ENCODE data around the gene UQCC5. TPM values are rescaled to one million over a fixed set of nuclear protein-coding genes. Genes with fewer than 3 reads are reported as not detected.

Gene UQCC5
- polyA plus RNA-seq, 1 of the 3 experiments (the other 2 are of a cell fraction) = 124 TPM

DNA sequence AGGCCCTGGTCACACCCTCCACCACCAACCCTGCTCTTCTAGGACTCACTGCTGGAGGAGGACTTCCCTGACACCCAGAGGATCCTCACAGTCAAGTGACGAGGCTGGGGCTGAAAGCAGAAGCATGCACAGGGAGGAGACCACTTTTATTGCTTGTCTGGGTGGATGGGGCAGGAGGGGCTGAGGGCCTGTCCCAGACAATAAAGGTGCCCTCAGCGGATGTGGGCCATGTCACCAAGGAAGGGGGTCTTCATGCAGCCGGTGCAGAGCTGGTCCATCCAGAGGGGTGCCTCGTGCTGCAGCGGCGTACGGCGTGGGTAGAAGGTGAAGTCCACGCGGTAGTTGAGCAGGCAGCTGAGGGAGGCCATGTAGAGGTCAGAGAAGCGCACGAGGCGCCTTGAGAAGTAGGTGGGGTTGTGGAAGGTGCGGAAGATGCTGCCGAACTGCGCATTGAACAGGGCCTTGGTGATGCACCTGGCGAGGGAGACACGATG, 12.1 kb upstream of the UQCC5 start:
- Histone ChIP-seq H3K4me1 (ENCODE audit: control insufficient read depth in 1 of 2, insufficient read depth in 2 of 2, low read depth in 1 of 2, low read length in 1 of 2) (peaks cover 0 to 48% of the 10 kb centered on the region in 2 experiments; a peak in 1 of 4 replicates), H3K27ac (ENCODE audit: low read depth in 2 of 2, low read length in 1 of 2) (peak overlapping the region in 1 of 2 experiments; percentile 8; a peak in 1 of 4 replicates), H4K20me1 (ENCODE audit: insufficient read depth) (no peaks in the 10 kb centered on the region; the same call in 1 of the 2 replicates), H3K36me3 (replicated peaks in 1 of 2; ENCODE audit: control insufficient read depth in 1 of 2, insufficient read depth in 2 of 2, low read length in 1 of 2) (peaks cover 19 to 50% of the 10 kb centered on the region in 2 experiments), H3K79me2 (ENCODE audit: insufficient read depth) (peaks cover 4% of the 10 kb centered on the region; the same call in 1 of the 2 replicates), H3K9me3 (no peaks in the 10 kb centered on the region), H2AFZ (ENCODE audit: low read depth) (no peak overlapping the region), H3F3A (replicated peaks; ENCODE audit: insufficient read depth) (no peaks in the 10 kb centered on the region), H3K4me3 (ENCODE audit: low read depth in 2 of 2, low read length in 1 of 2) (no peak overlapping the region; a peak in 1 of 4 replicates), H3K27me3 (ENCODE audit: insufficient read depth) (no peaks in the 10 kb centered on the region), H3K9ac (no peak overlapping the region), H3K4me2 (no peak overlapping the region), H3K9me2 (no peaks in the 10 kb centered on the region)
- no peak for TF ChIP-seq EZH2phosphoT487 (IDR thresholded peaks at IDR 0.05; ENCODE audit: borderline replicate concordance, low read depth)
- no peak for TF ChIP-seq SMC3 (IDR thresholded peaks at IDR 0.05; ENCODE audit: low read depth, low read length)
- TF ChIP-seq, protein P1, sequence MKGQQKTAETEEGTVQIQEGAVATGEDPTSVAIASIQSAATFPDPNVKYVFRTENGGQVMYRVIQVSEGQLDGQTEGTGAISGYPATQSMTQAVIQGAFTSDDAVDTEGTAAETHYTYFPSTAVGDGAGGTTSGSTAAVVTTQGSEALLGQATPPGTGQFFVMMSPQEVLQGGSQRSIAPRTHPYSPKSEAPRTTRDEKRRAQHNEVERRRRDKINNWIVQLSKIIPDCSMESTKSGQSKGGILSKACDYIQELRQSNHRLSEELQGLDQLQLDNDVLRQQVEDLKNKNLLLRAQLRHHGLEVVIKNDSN (IDR thresholded peaks at IDR 0.05; ENCODE audit: borderline replicate concordance, low read depth) = no peak
- no peak for TF ChIP-seq FOXJ3 (CRISPR knock-in tag; IDR thresholded peaks at IDR 0.05)
- TF ChIP-seq, protein P2, sequence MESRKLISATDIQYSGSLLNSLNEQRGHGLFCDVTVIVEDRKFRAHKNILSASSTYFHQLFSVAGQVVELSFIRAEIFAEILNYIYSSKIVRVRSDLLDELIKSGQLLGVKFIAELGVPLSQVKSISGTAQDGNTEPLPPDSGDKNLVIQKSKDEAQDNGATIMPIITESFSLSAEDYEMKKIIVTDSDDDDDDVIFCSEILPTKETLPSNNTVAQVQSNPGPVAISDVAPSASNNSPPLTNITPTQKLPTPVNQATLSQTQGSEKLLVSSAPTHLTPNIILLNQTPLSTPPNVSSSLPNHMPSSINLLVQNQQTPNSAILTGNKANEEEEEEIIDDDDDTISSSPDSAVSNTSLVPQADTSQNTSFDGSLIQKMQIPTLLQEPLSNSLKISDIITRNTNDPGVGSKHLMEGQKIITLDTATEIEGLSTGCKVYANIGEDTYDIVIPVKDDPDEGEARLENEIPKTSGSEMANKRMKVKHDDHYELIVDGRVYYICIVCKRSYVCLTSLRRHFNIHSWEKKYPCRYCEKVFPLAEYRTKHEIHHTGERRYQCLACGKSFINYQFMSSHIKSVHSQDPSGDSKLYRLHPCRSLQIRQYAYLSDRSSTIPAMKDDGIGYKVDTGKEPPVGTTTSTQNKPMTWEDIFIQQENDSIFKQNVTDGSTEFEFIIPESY (IDR thresholded peaks at IDR 0.05; ENCODE audit: borderline replicate concordance, low read depth) = no peak
- TF ChIP-seq TCF12 (IDR thresholded peaks at IDR 0.05) = no peak
- TF ChIP-seq RFX5 (IDR thresholded peaks at IDR 0.05; ENCODE audit: low read length) = no peak
- ChIA-PET POLR2A (interaction anchor here (0.7 kb wide), 1 partner anchor 9 kb away, joined by 4 read pairs; no protein-coding TSS in a partner anchor), CTCF (no interaction called here)
- 92% methylated on average over 17 of the region's 18 CpGs for WGBS (ENCODE audit: low lambda C conversion rate)
- no peak for DNase-seq

DNA sequence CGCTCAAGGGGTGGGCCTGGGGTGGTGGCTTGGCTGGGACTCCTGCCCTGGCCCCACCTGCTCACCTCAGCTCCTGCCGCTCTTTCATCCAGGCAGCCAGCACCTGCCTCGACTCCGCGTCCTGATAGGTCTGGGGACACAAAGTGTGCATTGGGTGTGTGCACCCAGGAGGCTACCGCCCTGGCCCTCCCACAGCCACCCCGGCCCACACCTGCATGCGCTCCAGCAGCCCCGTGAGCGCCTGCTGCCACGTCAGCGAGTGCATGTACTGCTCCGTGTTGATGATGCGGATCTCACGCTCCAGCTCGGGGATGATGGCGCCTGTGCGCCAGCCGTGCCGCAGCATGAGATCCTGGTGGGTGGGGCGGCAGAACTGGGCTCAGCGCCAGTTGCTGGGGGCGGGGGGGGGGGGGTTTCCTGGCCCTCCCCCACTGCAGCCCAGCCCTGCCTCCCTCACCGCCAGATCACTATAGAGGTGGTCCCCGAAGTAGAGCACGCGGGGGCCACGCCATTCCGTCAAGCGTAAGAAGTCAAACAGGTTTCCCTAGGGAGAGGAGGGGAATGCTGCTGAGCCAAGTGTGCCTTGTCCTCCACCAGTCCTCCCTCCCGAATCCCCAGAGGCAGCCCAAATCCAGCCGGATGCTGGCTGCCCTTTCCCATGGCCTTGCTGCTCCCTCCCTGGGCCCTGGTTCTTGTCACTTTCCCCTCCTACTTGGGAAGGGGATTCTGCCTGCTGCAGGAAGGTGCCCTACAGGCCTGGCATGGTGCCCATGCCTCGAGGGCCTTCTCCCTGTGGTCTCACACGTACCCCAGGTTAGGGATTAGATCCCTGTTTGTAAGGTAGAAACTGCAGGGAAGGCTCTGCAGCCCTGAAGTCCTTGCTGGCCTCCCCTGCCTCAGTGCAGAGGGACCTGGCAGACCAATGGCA, 11.4 kb upstream of the UQCC5 start:
- Histone ChIP-seq H4K20me1 (ENCODE audit: insufficient read depth) (peaks cover 6% of the 10 kb centered on the region), H3K27me3 (ENCODE audit: insufficient read depth) (no peaks in the 10 kb centered on the region), H3K79me2 (ENCODE audit: insufficient read depth) (peaks cover 11% of the 10 kb centered on the region), H3K9me3 (no peaks in the 10 kb centered on the region), H3K27ac (ENCODE audit: low read depth in 2 of 2, low read length in 1 of 2) (peak overlapping the region in 1 of 2 experiments; percentile 58; a peak in 2 of 4 replicates), H3K4me3 (ENCODE audit: low read depth in 2 of 2, low read length in 1 of 2) (no peak overlapping the region), H3F3A (replicated peaks; ENCODE audit: insufficient read depth) (no peaks in the 10 kb centered on the region), H2AFZ (ENCODE audit: low read depth) (no peak overlapping the region), H3K9ac (no peak overlapping the region), H3K36me3 (replicated peaks in 1 of 2; ENCODE audit: control insufficient read depth in 1 of 2, insufficient read depth in 2 of 2, low read length in 1 of 2) (peaks cover 19 to 50% of the 10 kb centered on the region in 2 experiments), H3K4me2 (no peak overlapping the region), H3K4me1 (ENCODE audit: control insufficient read depth in 1 of 2, insufficient read depth in 2 of 2, low read depth in 1 of 2, low read length in 1 of 2) (peaks cover 4 to 56% of the 10 kb centered on the region in 2 experiments; a peak in 3 of 4 replicates), H3K9me2 (no peaks in the 10 kb centered on the region)
- DNase-seq = peak; percentile 77
- ChIA-PET CTCF (interaction anchor here (1.9 to 2.9 kb wide), 2 partner anchors 45 to 54 kb away, joined by 6 to 13 read pairs; no protein-coding TSS in a partner anchor), POLR2A (interaction anchor here (0.7 kb wide), 1 partner anchor 8 kb away, joined by 4 read pairs; no protein-coding TSS in a partner anchor)
- WGBS (ENCODE audit: low lambda C conversion rate) = 82% methylated on average over 5 of the region's 34 CpGs
- TF ChIP-seq GABPA (IDR thresholded peaks at IDR 0.05; ENCODE audit: low read depth) (no peak), MXI1 (IDR thresholded peaks at IDR 0.05; ENCODE audit: low read depth, low read length) (0 out of 2 replicates have a peak, but pooled peaks have one; percentile 14)

Measured in SK-N-SH (cell line).